PC-3 (cell line): ENCODE data around the gene RBM33. TPM values are rescaled to one million over a fixed set of nuclear protein-coding genes. Genes with fewer than 3 reads are reported as not detected.

ENCODE experiments used
- ATAC-seq: fragments of 200-7000 bp; cut with Tn5 transposase; 2 replicates; pipeline ENCODE4 v1.9.1; 2020; ENCODE audit warnings: mild to moderate bottlenecking, moderate library complexity
- BruUV-seq: library from RNA; stranded (reverse); fragments of 400-500 nt; replicated peaks from 2 replicates; lab custom pipeline; 2021; lab: Mats Ljungman, UMichigan
- CTCF ChIA-PET: fragments of 300-600 bp; sonication (Branson Sonifier 250); formaldehyde crosslinking; loops from one replicate; lab custom pipeline; 2022; ENCODE audit warnings: antibody characterized with exemption; lab: Charles Lee
- POLR2A ChIA-PET: fragments of 300-600 bp; sonication (Branson Sonifier 250); formaldehyde crosslinking; loops from one replicate; lab custom pipeline; 2022; ENCODE audit warnings: antibody characterized with exemption; ENCODE audit not compliant: unreplicated experiment; lab: Charles Lee
- DNase-seq: peaks from one replicate; pipeline ENCODE4 v3.0.0-alpha.2; 2015
- H2AFZ ChIP-seq: fragments of 300-600 bp; sonication (generic); 2 replicates; pipeline ENCODE4 v1.6.0; 2016; ENCODE audit warnings: antibody characterized with exemption, low read length
- H3F3A ChIP-seq: fragments of 300-600 bp; sonication (generic); one replicate; pipeline ENCODE4 v1.6.0; 2017; ENCODE audit warnings: antibody characterized with exemption, low read length, control low read depth, mild to moderate bottlenecking; ENCODE audit not compliant: unreplicated experiment
- H3K27ac ChIP-seq: fragments of 300-600 bp; sonication (generic); 2 replicates; pipeline ENCODE4 v1.5.1; 2016; ENCODE audit warnings: mild to moderate bottlenecking, low read length
- H3K27me3 ChIP-seq: fragments of 300-600 bp; sonication (generic); 2 replicates; pipeline ENCODE4 v1.6.1; 2016; ENCODE audit warnings: low read length, mixed read lengths
- H3K36me3 ChIP-seq: fragments of 300-600 bp; sonication (generic); 2 replicates; pipeline ENCODE4 v1.6.1; 2016; ENCODE audit warnings: low read depth, mixed run types, low read length, mixed read lengths
- H3K4me1 ChIP-seq: fragments of 300-600 bp; sonication (generic); 2 replicates; pipeline ENCODE4 v1.5.1; 2016; ENCODE audit warnings: low read length; ENCODE audit not compliant: insufficient read depth
- H3K4me2 ChIP-seq: fragments of 300-600 bp; sonication (generic); 2 replicates; pipeline ENCODE4 v1.6.0; 2016; ENCODE audit warnings: low read length
- H3K4me3 ChIP-seq: fragments of 300-600 bp; sonication (generic); 2 replicates; pipeline ENCODE4 v1.5.1; 2016; ENCODE audit warnings: mild to moderate bottlenecking, low read length, mixed read lengths
- H3K79me2 ChIP-seq: fragments of 300-600 bp; sonication (generic); 2 replicates; pipeline ENCODE4 v1.6.1; 2017; ENCODE audit warnings: low read length, mixed read lengths
- H3K9ac ChIP-seq: fragments of 300-600 bp; sonication (generic); 2 replicates; pipeline ENCODE4 v1.6.0; 2016; ENCODE audit warnings: mild to moderate bottlenecking, low read length
- H3K9me2 ChIP-seq: fragments of 300-600 bp; sonication (generic); replicated peaks from 2 replicates; pipeline ENCODE4 v1.6.1; 2016; ENCODE audit warnings: mixed run types, low read length, mixed read lengths
- H3K9me3 ChIP-seq: fragments of 300-600 bp; sonication (generic); 2 replicates; pipeline ENCODE4 v1.6.1; 2016; ENCODE audit warnings: low read length, mixed read lengths
- H4K20me1 ChIP-seq: fragments of 300-600 bp; sonication (generic); 2 replicates; pipeline ENCODE4 v1.6.1; 2016; ENCODE audit warnings: low read length, mixed read lengths
- EZH2 ChIP-seq: fragments of 300-600 bp; sonication (generic); IDR thresholded peaks from one replicate; pipeline ENCODE4 v1.6.1; 2017; ENCODE audit warnings: antibody characterized with exemption, mild to moderate bottlenecking, low read length; ENCODE audit not compliant: unreplicated experiment
- EZH2phosphoT487 ChIP-seq: fragments of 300-600 bp; sonication (generic); IDR thresholded peaks from 2 replicates; pipeline ENCODE4 v1.6.1; 2018; ENCODE audit warnings: mild to moderate bottlenecking, antibody characterized with exemption, low read length, borderline replicate concordance
- intact Hi-C: fragments of 100-400 bp; cut with micrococcal nuclease; formaldehyde crosslinking; loops from 2 replicates; pipeline ENCODE4 v1.9.0; 2023
- total RNA-seq: library from RNA; depleted of rRNA; stranded (reverse); fragments of >200 nt; gene quantifications from 2 replicates; pipeline ENCODE4 v1.2.3, GENCODE V29; 2014
- TF ChIP-seq, protein P1 (sequence below): fragments of 300-600 bp; sonication (generic); conservative IDR thresholded peaks from 2 replicates; pipeline ENCODE4 v1.5.1; 2017; ENCODE audit warnings: antibody characterized with exemption, low read depth, mild to moderate bottlenecking, low read length

Gene RBM33
- total RNA-seq, 1 experiment from 2014 or later, result 25.3 TPM

- BruUV-seq, result no TSS peak
- TF ChIP-seq, protein P1, sequence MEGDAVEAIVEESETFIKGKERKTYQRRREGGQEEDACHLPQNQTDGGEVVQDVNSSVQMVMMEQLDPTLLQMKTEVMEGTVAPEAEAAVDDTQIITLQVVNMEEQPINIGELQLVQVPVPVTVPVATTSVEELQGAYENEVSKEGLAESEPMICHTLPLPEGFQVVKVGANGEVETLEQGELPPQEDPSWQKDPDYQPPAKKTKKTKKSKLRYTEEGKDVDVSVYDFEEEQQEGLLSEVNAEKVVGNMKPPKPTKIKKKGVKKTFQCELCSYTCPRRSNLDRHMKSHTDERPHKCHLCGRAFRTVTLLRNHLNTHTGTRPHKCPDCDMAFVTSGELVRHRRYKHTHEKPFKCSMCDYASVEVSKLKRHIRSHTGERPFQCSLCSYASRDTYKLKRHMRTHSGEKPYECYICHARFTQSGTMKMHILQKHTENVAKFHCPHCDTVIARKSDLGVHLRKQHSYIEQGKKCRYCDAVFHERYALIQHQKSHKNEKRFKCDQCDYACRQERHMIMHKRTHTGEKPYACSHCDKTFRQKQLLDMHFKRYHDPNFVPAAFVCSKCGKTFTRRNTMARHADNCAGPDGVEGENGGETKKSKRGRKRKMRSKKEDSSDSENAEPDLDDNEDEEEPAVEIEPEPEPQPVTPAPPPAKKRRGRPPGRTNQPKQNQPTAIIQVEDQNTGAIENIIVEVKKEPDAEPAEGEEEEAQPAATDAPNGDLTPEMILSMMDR, result no peak
- TF ChIP-seq EZH2phosphoT487 (no peak), EZH2 (no peak)
- no peak overlapping the region for H3K9ac ChIP-seq
- intact Hi-C loops, result loop anchor here (5.0 kb wide), 1 partner anchor 37 kb away; no protein-coding TSS in a partner anchor
- DNase-seq (no peak), ATAC-seq (peak; percentile 14)
- H3K27ac ChIP-seq, result peak overlapping the region; percentile 54
- H3K9me3 ChIP-seq, result no peaks in the 10 kb centered on the region
- peaks cover 20% of the 10 kb centered on the region for H3K4me1 ChIP-seq
- H3K9me2 ChIP-seq, result no peaks in the 10 kb centered on the region
- CTCF ChIA-PET, result interaction anchor here (0.6 kb wide), 1 partner anchor 971 kb away, joined by 4 read pairs; no protein-coding TSS in a partner anchor
- peaks cover 6% of the 10 kb centered on the region; the same call in 1 of the 2 replicates for H3K36me3 ChIP-seq
- H3F3A ChIP-seq, result no peaks in the 10 kb centered on the region
- peaks cover 71% of the 10 kb centered on the region for H4K20me1 ChIP-seq
- peaks cover 98% of the 10 kb centered on the region for H3K79me2 ChIP-seq
- peak overlapping the region; percentile 15 for H3K4me2 ChIP-seq
- POLR2A ChIA-PET, result no interaction called here
- no peaks in the 10 kb centered on the region for H3K27me3 ChIP-seq
- no peak overlapping the region for H2AFZ ChIP-seq
- no peak overlapping the region for H3K4me3 ChIP-seq
Observed at GRCh38 chr7:155665079-155665956, 20.9 kb downstream of the RBM33 start.

- H3K9me2 ChIP-seq, result no peaks in the 10 kb centered on the region
- no peak overlapping the region for H2AFZ ChIP-seq
- H3K27ac ChIP-seq, result peak overlapping the region; percentile 54
- H3K79me2 ChIP-seq, result peaks cover 98% of the 10 kb centered on the region
- peaks cover 70% of the 10 kb centered on the region for H4K20me1 ChIP-seq
- intact Hi-C loops, result loop anchor here (5.0 kb wide), 1 partner anchor 36 kb away; no protein-coding TSS in a partner anchor
- H3K27me3 ChIP-seq, result no peaks in the 10 kb centered on the region
- TF ChIP-seq EZH2, result no peak
- TF ChIP-seq, protein P1, result no peak
- no peak for TF ChIP-seq EZH2phosphoT487
- peak overlapping the region; percentile 43 for H3K4me2 ChIP-seq
- ChIA-PET POLR2A (no interaction called here), CTCF (no interaction called here)
- BruUV-seq, result TSS peak; percentile 21
- H3K4me1 ChIP-seq, result peaks cover 20% of the 10 kb centered on the region
- no peaks in the 10 kb centered on the region for H3F3A ChIP-seq
- peak; percentile 78 for DNase-seq
- H3K36me3 ChIP-seq, result peaks cover 6% of the 10 kb centered on the region; the same call in 1 of the 2 replicates
- H3K4me3 ChIP-seq, result no peak overlapping the region
- H3K9me3 ChIP-seq, result no peaks in the 10 kb centered on the region
- no peak overlapping the region for H3K9ac ChIP-seq
- peak; percentile 96 for ATAC-seq
Observed at GRCh38 chr7:155665957-155666287, 21.5 kb downstream of the RBM33 start.
